ENCODE measurements around the gene RHOB. TPM values are rescaled to one million over a fixed set of nuclear protein-coding genes. Genes with fewer than 3 reads are reported as not detected.
A peak's percentile ranks its signal among the peaks of the same experiment; 100 is the strongest.

The RHOB gene
- total and polyA plus RNA-seq, 2 of the 13 experiments (the other 11 are each of a cell fraction or from before 2014, with no cell fraction given): 192 to 268 TPM

- TF ChIP-seq ZHX1 (CRISPR knock-in tag; IDR thresholded peaks at IDR 0.05; ENCODE audit: low read depth) (no peak), CSRNP1 (CRISPR knock-in tag; IDR thresholded peaks at IDR 0.05) (no peak), PHF21A (CRISPR knock-in tag; IDR thresholded peaks at IDR 0.05) (0 out of 2 replicates have a peak, but pooled peaks have one; percentile 39), ZNF513 (CRISPR knock-in tag; conservative IDR thresholded peaks at IDR 0.05) (no peak), ZNF552 (CRISPR knock-in tag; IDR thresholded peaks at IDR 0.05; ENCODE audit: borderline replicate concordance) (no peak), FOXA1 (IDR thresholded peaks at IDR 0.05) (no peak), FOXA1 (CRISPR knock-in tag; IDR thresholded peaks at IDR 0.05) (no peak), TRAFD1 (CRISPR knock-in tag; IDR thresholded peaks at IDR 0.05; ENCODE audit: borderline replicate concordance) (no peak), IRF2 (CRISPR knock-in tag; IDR thresholded peaks at IDR 0.05) (no peak), HNF1A (IDR thresholded peaks at IDR 0.05; ENCODE audit: low read depth) (peak; percentile 77), HNF1A (CRISPR knock-in tag; IDR thresholded peaks at IDR 0.05; ENCODE audit: borderline replicate concordance) (peak; percentile 59; the same call in 1 of the 2 replicates), PITX1 (CRISPR knock-in tag; IDR thresholded peaks at IDR 0.05) (peak; percentile 70), NR2F6 (IDR thresholded peaks at IDR 0.05) (0 out of 2 replicates have a peak, but pooled peaks have one; percentile 12), NR2F6 (CRISPR knock-in tag; IDR thresholded peaks at IDR 0.05) (no peak), ASH2L (IDR thresholded peaks at IDR 0.05; ENCODE audit: insufficient read length, low read depth, low read length) (peak; percentile 43), RELA (CRISPR knock-in tag; IDR thresholded peaks at IDR 0.05) (no peak), NFE2L2 (IDR thresholded peaks at IDR 0.05; ENCODE audit: low read length) (no peak)
Observed at GRCh38 chr2:20443276-20443920, 3.5 kb upstream of the RHOB start (continued).
